Measurements from ENCODE around the gene SLC19A2. TPM values are rescaled to one million over a fixed set of nuclear protein-coding genes. Genes with fewer than 3 reads are reported as not detected.
A peak's percentile ranks its signal among the peaks of the same experiment; 100 is the strongest.

SLC19A2 gene
- polyA plus RNA-seq, 2 of the 4 experiments (the other 2 are of a cell fraction): 5.2 to 13.3 TPM

DNA sequence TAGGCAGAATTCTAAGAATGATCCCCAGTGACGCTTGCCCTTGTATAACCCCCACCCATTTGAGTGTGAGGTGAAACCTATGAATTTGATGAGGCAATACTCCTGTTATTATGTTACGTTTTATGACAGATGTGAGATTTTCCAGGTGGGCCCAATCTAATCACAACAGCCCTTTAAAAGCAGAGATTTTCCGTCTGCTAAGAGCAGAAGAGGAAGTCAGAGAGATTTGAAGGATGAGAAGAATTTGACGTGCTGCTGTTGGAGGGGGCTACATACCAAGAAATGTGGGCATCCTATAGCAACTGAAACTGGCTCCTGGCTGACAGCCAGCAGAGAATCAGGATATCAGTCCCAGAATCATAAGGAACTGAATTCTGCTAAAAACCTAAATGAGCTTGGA is 2.4 kb upstream of the SLC19A2 start (continued):
- TF ChIP-seq, protein P1, sequence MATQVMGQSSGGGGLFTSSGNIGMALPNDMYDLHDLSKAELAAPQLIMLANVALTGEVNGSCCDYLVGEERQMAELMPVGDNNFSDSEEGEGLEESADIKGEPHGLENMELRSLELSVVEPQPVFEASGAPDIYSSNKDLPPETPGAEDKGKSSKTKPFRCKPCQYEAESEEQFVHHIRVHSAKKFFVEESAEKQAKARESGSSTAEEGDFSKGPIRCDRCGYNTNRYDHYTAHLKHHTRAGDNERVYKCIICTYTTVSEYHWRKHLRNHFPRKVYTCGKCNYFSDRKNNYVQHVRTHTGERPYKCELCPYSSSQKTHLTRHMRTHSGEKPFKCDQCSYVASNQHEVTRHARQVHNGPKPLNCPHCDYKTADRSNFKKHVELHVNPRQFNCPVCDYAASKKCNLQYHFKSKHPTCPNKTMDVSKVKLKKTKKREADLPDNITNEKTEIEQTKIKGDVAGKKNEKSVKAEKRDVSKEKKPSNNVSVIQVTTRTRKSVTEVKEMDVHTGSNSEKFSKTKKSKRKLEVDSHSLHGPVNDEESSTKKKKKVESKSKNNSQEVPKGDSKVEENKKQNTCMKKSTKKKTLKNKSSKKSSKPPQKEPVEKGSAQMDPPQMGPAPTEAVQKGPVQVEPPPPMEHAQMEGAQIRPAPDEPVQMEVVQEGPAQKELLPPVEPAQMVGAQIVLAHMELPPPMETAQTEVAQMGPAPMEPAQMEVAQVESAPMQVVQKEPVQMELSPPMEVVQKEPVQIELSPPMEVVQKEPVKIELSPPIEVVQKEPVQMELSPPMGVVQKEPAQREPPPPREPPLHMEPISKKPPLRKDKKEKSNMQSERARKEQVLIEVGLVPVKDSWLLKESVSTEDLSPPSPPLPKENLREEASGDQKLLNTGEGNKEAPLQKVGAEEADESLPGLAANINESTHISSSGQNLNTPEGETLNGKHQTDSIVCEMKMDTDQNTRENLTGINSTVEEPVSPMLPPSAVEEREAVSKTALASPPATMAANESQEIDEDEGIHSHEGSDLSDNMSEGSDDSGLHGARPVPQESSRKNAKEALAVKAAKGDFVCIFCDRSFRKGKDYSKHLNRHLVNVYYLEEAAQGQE (IDR thresholded peaks at IDR 0.05): no peak
- no peak for TF ChIP-seq CBX2 (IDR thresholded peaks at IDR 0.05; ENCODE audit: borderline replicate concordance, low read depth)
- TF ChIP-seq PHF8 (IDR thresholded peaks at IDR 0.05; ENCODE audit: borderline replicate concordance, low read depth): no peak

DNA sequence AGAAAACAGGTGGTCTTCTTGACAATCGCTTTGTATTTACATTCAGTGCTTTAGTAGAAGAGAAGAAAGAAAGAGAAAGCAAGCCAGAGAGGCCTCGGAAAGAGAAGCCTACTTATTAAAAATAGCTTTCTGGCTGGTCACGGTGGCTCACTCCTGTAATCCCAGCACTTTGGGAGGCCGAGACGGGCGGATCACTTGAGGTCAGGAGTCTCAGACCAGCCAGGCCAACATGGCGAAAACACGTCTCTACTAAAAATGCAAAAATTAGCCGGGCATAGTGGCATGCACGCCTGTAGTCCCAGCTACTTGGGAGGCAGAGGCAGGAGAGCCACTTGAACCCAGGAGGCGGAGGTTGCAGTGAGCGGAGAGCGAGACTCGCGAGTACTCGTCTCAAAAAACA is 1.8 kb upstream of the SLC19A2 start:
- DNase-seq (ENCODE audit: low read depth in 1 of 2, low spot score in 1 of 2) (no peak), FAIRE-seq (no peak), ATAC-seq (no peak)
- Histone ChIP-seq H3K27ac (no peak overlapping the region; a peak in 1 of 6 replicates), H3K4me1 (peaks cover 18% of the 10 kb centered on the region; the same call in 2 of the 3 replicates), H3K4me2 (no peak overlapping the region), H3K4me3 (no peak overlapping the region), H3K9me3 (no peaks in the 10 kb centered on the region)
- ChIA-PET CTCF (interaction anchor here (1.0 to 1.3 kb wide), 3 partner anchors 9 to 62 kb away, joined by 3 to 5 read pairs (median 3); no protein-coding TSS in a partner anchor), POLR2A (no interaction called here)
- no peak for TF ChIP-seq FOXS1 (CRISPR knock-in tag; IDR thresholded peaks at IDR 0.05)
- no peak for TF ChIP-seq RARB (CRISPR knock-in tag; IDR thresholded peaks at IDR 0.05)
- TF ChIP-seq ZSCAN20 (CRISPR knock-in tag; IDR thresholded peaks at IDR 0.05): no peak
- TF ChIP-seq, protein P2, sequence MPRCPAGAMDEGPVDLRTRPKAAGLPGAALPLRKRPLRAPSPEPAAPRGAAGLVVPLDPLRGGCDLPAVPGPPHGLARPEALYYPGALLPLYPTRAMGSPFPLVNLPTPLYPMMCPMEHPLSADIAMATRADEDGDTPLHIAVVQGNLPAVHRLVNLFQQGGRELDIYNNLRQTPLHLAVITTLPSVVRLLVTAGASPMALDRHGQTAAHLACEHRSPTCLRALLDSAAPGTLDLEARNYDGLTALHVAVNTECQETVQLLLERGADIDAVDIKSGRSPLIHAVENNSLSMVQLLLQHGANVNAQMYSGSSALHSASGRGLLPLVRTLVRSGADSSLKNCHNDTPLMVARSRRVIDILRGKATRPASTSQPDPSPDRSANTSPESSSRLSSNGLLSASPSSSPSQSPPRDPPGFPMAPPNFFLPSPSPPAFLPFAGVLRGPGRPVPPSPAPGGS (IDR thresholded peaks at IDR 0.05): no peak
- no peak for TF ChIP-seq HOXB13 (CRISPR knock-in tag; IDR thresholded peaks at IDR 0.05; ENCODE audit: low read depth)
- TF ChIP-seq CHD4 (IDR thresholded peaks at IDR 0.05; ENCODE audit: borderline replicate concordance): no peak
- TF ChIP-seq, protein P3, sequence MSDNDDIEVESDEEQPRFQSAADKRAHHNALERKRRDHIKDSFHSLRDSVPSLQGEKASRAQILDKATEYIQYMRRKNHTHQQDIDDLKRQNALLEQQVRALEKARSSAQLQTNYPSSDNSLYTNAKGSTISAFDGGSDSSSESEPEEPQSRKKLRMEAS (IDR thresholded peaks at IDR 0.05): no peak
- WGBS (ENCODE audit: missing lambda C conversion rate): 95% methylated on average over 16 of the region's 16 CpGs

DNA sequence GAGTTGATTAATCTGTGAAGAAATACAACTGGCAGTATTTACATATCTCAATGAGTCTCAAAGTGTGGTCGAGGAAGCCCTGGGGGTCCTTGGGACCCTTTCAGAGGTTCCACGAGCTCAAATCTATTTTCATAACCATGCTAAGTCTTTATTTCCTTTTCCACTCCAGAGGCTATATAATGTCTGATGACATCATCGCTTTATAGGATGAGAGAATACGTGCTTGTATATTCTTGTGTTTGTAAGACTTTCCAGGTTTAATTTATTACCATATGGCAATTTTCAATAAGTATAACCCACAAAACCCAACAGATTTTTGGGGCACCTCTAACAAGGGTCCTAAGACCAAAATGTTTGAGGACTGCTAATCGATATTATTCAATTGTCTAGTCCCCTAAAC is 1.4 kb upstream of the SLC19A2 start:
- ChIA-PET CTCF (interaction anchor here (1.0 to 1.3 kb wide), 4 partner anchors 9 to 63 kb away, joined by 3 to 5 read pairs (median 3); no protein-coding TSS in a partner anchor), POLR2A (interaction anchor here (2.0 kb wide), 1 partner anchor 24 kb away, joined by 10 read pairs; no protein-coding TSS in a partner anchor)
- WGBS (ENCODE audit: missing lambda C conversion rate): 77% methylated on average over 5 of the region's 5 CpGs
- TF ChIP-seq SREBF2 (IDR thresholded peaks at IDR 0.05): no peak
- no peak for TF ChIP-seq EHMT2 (IDR thresholded peaks at IDR 0.05; ENCODE audit: low read depth)
- no peak for TF ChIP-seq KDM5A (IDR thresholded peaks at IDR 0.05)
- no peak for TF ChIP-seq NR3C1 (IDR thresholded peaks at IDR 0.05)
- no peak for TF ChIP-seq MAFK (IDR thresholded peaks at IDR 0.05; ENCODE audit: partially characterized antibody)
- TF ChIP-seq, protein P4, sequence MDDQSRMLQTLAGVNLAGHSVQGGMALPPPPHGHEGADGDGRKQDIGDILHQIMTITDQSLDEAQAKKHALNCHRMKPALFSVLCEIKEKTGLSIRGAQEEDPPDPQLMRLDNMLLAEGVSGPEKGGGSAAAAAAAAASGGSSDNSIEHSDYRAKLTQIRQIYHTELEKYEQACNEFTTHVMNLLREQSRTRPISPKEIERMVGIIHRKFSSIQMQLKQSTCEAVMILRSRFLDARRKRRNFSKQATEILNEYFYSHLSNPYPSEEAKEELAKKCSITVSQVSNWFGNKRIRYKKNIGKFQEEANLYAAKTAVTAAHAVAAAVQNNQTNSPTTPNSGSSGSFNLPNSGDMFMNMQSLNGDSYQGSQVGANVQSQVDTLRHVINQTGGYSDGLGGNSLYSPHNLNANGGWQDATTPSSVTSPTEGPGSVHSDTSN (IDR thresholded peaks at IDR 0.05): no peak
- no peak for TF ChIP-seq ZNF302 (CRISPR knock-in tag; IDR thresholded peaks at IDR 0.05)
- no peak for TF ChIP-seq ZSCAN20 (CRISPR knock-in tag; IDR thresholded peaks at IDR 0.05)
- no peak for TF ChIP-seq MAZ (IDR thresholded peaks at IDR 0.05; ENCODE audit: borderline replicate concordance, low read depth, low read length)
- TF ChIP-seq ZFP36 (IDR thresholded peaks at IDR 0.05; ENCODE audit: borderline replicate concordance, partially characterized antibody): no peak
- TF ChIP-seq HOXA7 (CRISPR knock-in tag; IDR thresholded peaks at IDR 0.05): no peak
- TF ChIP-seq EP300 (IDR thresholded peaks at IDR 0.05): no peak
- no peak for TF ChIP-seq RARB (CRISPR knock-in tag; IDR thresholded peaks at IDR 0.05)
- no peak for TF ChIP-seq FOXS1 (CRISPR knock-in tag; IDR thresholded peaks at IDR 0.05)
- no peak for TF ChIP-seq JUNB (IDR thresholded peaks at IDR 0.05)
- no peak for TF ChIP-seq SMC3 (IDR thresholded peaks at IDR 0.05)
- H3K4me3 ChIP-seq: no peak overlapping the region
- peak overlapping the region; percentile 77 to 96; a peak in 2 of 6 replicates for H3K27ac ChIP-seq
- H3K4me1 ChIP-seq: peaks cover 18% of the 10 kb centered on the region; the same call in 2 of the 3 replicates
- H3K9me3 ChIP-seq: no peaks in the 10 kb centered on the region
- H3K4me2 ChIP-seq: peak overlapping the region; percentile 87
- FAIRE-seq (no peak), ATAC-seq (no peak), DNase-seq (ENCODE audit: low read depth in 1 of 2, low spot score in 1 of 2) (no peak)

All from A549 (cell line).